ENCODE results near the gene MAST2.
A peak's percentile ranks its signal among the peaks of the same experiment; 100 is the strongest.

The MAST2 gene

DNA sequence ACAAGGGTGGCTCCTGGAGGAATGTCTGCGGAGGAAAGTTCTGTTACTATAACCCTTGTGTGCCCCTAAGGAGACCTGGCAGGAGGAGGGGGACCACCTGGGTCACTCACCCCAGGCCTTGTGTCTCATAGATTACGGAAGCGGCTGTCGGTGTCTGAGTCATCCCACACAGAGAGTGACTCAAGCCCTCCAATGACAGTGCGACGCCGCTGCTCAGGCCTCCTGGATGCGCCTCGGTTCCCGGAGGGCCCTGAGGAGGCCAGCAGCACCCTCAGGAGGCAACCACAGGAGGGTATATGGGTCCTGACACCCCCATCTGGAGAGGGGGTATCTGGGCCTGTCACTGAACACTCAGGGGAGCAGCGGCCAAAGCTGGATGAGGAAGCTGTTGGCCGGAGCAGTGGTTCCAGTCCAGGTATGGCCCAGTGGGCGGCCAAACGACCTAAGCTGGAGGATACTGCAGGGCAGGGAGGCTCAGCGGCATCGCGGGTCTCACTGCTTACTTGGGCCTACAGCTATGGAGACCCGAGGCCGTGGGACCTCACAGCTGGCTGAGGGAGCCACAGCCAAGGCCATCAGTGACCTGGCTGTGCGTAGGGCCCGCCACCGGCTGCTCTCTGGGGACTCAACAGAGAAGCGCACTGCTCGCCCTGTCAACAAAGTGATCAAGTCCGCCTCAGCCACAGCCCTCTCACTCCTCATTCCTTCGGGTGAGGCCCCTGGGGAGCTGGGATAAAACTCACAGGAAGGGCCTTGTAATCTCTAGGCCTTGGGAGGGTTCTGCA, 227.7 kb downstream of the MAST2 start:
- Histone ChIP-seq H2AFZ (ENCODE audit: low read length) (no peak overlapping the region), H2BK120ac (ENCODE audit: low read depth, low read length) (no peak overlapping the region), H3K23ac (ENCODE audit: low read depth, low read length, poor library complexity) (no peak overlapping the region), H2BK12ac (ENCODE audit: low read length) (no peak overlapping the region), H3K4me1 (ENCODE audit: control insufficient read depth in 2 of 2, insufficient read depth in 1 of 2, low read depth in 1 of 2, low read length in 2 of 2) (no peaks in the 10 kb centered on the region), H3K4me3 (ENCODE audit: low read length in 2 of 2) (no peak overlapping the region), H3K27ac (replicated peaks; ENCODE audit: low read length) (no peak overlapping the region), H4K91ac (ENCODE audit: low read depth, low read length, poor library complexity) (no peak overlapping the region), H3K4me2 (ENCODE audit: insufficient read depth, low read length, poor library complexity, severe bottlenecking) (no peak overlapping the region), H2BK5ac (ENCODE audit: low read length) (peak overlapping the region; percentile 47), H3K27me3 (ENCODE audit: control insufficient read depth in 3 of 3, insufficient read depth in 3 of 3, low read depth in 1 of 3, low read length in 3 of 3) (no peaks in the 10 kb centered on the region), H3K36me3 (replicated peaks in 1 of 2; ENCODE audit: control insufficient read depth in 2 of 2, insufficient read depth in 2 of 2, low read length in 2 of 2) (peaks cover 35 to 93% of the 10 kb centered on the region in 2 donors), H3K14ac (ENCODE audit: low read length) (peak overlapping the region; percentile 13), H3K9me3 (replicated peaks in 1 of 2; ENCODE audit: control insufficient read depth in 2 of 2, insufficient read depth in 1 of 2, low read depth in 1 of 2, low read length in 2 of 2) (no peaks in the 10 kb centered on the region), H2AK5ac (ENCODE audit: low read depth, low read length) (no peak overlapping the region), H3K79me1 (ENCODE audit: low read depth, low read length) (peaks cover 2% of the 10 kb centered on the region), H4K8ac (ENCODE audit: low read depth, low read length) (no peak overlapping the region), H2BK15ac (ENCODE audit: low read length) (no peak overlapping the region), H3K4ac (ENCODE audit: low read length) (no peak overlapping the region), H3K18ac (ENCODE audit: low read length) (peak overlapping the region; percentile 42), H3K9ac (ENCODE audit: low read depth, low read length, poor library complexity) (no peak overlapping the region)
- no CpG with 5 or more reads among the region's 26 CpGs for WGBS, 2 donors (ENCODE audit: extremely low coverage in 2 of 2, insufficient read length in 2 of 2, insufficient replicate concordance in 1 of 2)
- DNase-seq (ENCODE audit: low spot score) = no peak

DNA sequence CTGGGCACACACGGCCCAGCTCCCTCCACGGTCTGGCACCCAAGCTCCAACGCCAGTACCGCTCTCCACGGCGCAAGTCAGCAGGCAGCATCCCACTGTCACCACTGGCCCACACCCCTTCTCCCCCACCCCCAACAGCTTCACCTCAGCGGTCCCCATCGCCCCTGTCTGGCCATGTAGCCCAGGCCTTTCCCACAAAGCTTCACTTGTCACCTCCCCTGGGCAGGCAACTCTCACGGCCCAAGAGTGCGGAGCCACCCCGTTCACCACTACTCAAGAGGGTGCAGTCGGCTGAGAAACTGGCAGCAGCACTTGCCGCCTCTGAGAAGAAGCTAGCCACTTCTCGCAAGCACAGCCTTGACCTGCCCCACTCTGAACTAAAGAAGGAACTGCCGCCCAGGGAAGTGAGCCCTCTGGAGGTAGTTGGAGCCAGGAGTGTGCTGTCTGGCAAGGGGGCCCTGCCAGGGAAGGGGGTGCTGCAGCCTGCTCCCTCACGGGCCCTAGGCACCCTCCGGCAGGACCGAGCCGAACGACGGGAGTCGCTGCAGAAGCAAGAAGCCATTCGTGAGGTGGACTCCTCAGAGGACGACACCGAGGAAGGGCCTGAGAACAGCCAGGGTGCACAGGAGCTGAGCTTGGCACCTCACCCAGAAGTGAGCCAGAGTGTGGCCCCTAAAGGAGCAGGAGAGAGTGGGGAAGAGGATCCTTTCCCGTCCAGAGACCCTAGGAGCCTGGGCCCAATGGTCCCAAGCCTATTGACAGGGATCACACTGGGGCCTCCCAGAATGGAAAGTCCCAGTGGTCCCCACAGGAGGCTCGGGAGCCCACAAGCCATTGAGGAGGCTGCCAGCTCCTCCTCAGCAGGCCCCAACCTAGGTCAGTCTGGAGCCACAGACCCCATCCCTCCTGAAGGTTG, 231.4 kb downstream of the MAST2 start:
- Histone ChIP-seq H3K18ac (ENCODE audit: low read length) (no peak overlapping the region), H2BK12ac (ENCODE audit: low read length) (no peak overlapping the region), H2BK5ac (ENCODE audit: low read length) (no peak overlapping the region), H2BK15ac (ENCODE audit: low read length) (no peak overlapping the region), H3K4me1 (ENCODE audit: control insufficient read depth in 2 of 2, insufficient read depth in 1 of 2, low read depth in 1 of 2, low read length in 2 of 2) (peaks cover 0 to 2% of the 10 kb centered on the region in 2 donors), H2AK5ac (ENCODE audit: low read depth, low read length) (no peak overlapping the region), H3K27ac (replicated peaks; ENCODE audit: low read length) (no peak overlapping the region), H3K14ac (ENCODE audit: low read length) (no peak overlapping the region), H3K4ac (ENCODE audit: low read length) (no peak overlapping the region), H4K8ac (ENCODE audit: low read depth, low read length) (no peak overlapping the region), H3K9ac (ENCODE audit: low read depth, low read length, poor library complexity) (peak overlapping the region; percentile 24), H2AFZ (ENCODE audit: low read length) (no peak overlapping the region), H3K23ac (ENCODE audit: low read depth, low read length, poor library complexity) (peak overlapping the region; percentile 43), H3K4me2 (ENCODE audit: insufficient read depth, low read length, poor library complexity, severe bottlenecking) (no peak overlapping the region), H3K4me3 (ENCODE audit: low read length in 2 of 2) (no peak overlapping the region), H4K91ac (ENCODE audit: low read depth, low read length, poor library complexity) (no peak overlapping the region), H2BK120ac (ENCODE audit: low read depth, low read length) (no peak overlapping the region), H3K9me3 (replicated peaks in 1 of 2; ENCODE audit: control insufficient read depth in 2 of 2, insufficient read depth in 1 of 2, low read depth in 1 of 2, low read length in 2 of 2) (no peaks in the 10 kb centered on the region), H3K36me3 (replicated peaks in 1 of 2; ENCODE audit: control insufficient read depth in 2 of 2, insufficient read depth in 2 of 2, low read length in 2 of 2) (peaks cover 35 to 91% of the 10 kb centered on the region in 2 donors), H3K27me3 (ENCODE audit: control insufficient read depth in 3 of 3, insufficient read depth in 3 of 3, low read depth in 1 of 3, low read length in 3 of 3) (no peaks in the 10 kb centered on the region), H3K79me1 (ENCODE audit: low read depth, low read length) (peaks cover 2% of the 10 kb centered on the region)
- no peak for DNase-seq (ENCODE audit: low spot score)
- WGBS, 2 donors (ENCODE audit: extremely low coverage in 2 of 2, insufficient read length in 2 of 2, insufficient replicate concordance in 1 of 2) = no CpG with 5 or more reads among the region's 27 CpGs

DNA sequence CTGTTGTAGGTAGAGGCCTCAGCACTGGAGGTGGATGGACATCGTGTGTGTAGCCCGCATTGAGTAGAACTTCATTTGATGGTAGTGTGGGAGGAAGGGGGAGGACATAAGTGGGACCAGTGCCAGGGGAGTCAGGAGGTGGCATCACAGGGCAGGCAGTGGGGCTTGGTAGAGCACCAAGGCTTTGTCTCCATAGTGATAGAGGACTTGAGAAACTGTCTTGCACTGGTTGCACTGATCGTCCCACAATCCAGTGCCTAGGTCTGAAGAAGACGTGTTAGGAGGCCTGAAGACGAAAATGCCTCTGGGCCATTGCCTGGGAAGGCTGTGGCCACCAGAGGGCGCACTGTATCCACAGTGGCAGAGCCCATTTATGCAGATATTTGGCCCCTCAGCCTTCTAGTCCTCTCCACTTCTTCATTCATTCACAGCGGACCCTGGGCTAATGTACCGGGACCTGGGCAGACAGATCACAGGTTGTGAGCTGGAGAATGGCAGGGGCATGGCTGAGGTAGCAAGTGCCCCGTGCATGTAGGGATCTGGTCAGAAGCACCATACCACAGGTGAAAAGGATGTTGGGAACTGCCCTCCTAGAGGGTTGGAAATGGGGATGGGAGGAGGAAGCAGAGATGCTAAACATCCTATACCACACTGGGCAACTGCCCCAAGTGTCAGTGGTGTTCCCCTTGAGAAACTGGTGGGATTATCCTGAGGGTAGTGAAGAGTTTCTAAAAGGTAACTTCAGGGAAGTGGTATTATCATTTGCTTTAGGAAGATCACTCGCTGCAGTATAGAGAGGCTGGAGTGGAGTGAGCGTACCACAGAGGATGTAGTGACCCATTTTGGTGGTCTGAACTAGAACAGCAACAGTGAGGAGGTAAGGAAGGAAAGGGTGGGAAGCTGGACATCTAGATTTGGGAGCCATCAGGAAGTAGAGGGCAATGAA, 233.8 kb downstream of the MAST2 start:
- Histone ChIP-seq H3K36me3 (replicated peaks in 1 of 2; ENCODE audit: control insufficient read depth in 2 of 2, insufficient read depth in 2 of 2, low read length in 2 of 2) (peaks cover 34 to 91% of the 10 kb centered on the region in 2 donors), H3K4me3 (ENCODE audit: low read length in 2 of 2) (no peak overlapping the region), H2AFZ (ENCODE audit: low read length) (no peak overlapping the region), H3K4me1 (ENCODE audit: control insufficient read depth in 2 of 2, insufficient read depth in 1 of 2, low read depth in 1 of 2, low read length in 2 of 2) (peaks cover 0 to 2% of the 10 kb centered on the region in 2 donors), H3K4me2 (ENCODE audit: insufficient read depth, low read length, poor library complexity, severe bottlenecking) (no peak overlapping the region), H3K27me3 (ENCODE audit: control insufficient read depth in 3 of 3, insufficient read depth in 3 of 3, low read depth in 1 of 3, low read length in 3 of 3) (no peaks in the 10 kb centered on the region), H3K14ac (ENCODE audit: low read length) (no peak overlapping the region), H3K9me3 (replicated peaks in 1 of 2; ENCODE audit: control insufficient read depth in 2 of 2, insufficient read depth in 1 of 2, low read depth in 1 of 2, low read length in 2 of 2) (no peaks in the 10 kb centered on the region), H3K18ac (ENCODE audit: low read length) (no peak overlapping the region), H3K23ac (ENCODE audit: low read depth, low read length, poor library complexity) (no peak overlapping the region), H3K79me1 (ENCODE audit: low read depth, low read length) (peaks cover 2% of the 10 kb centered on the region), H2BK5ac (ENCODE audit: low read length) (no peak overlapping the region), H2BK120ac (ENCODE audit: low read depth, low read length) (no peak overlapping the region), H4K8ac (ENCODE audit: low read depth, low read length) (no peak overlapping the region), H2BK15ac (ENCODE audit: low read length) (no peak overlapping the region), H3K9ac (ENCODE audit: low read depth, low read length, poor library complexity) (no peak overlapping the region), H2BK12ac (ENCODE audit: low read length) (no peak overlapping the region), H4K91ac (ENCODE audit: low read depth, low read length, poor library complexity) (no peak overlapping the region), H3K27ac (replicated peaks; ENCODE audit: low read length) (no peak overlapping the region), H3K4ac (ENCODE audit: low read length) (no peak overlapping the region), H2AK5ac (ENCODE audit: low read depth, low read length) (no peak overlapping the region)
- peak; percentile 74 for DNase-seq (ENCODE audit: low spot score)
- WGBS, 2 donors (ENCODE audit: extremely low coverage in 2 of 2, insufficient read length in 2 of 2, insufficient replicate concordance in 1 of 2) = no CpG with 5 or more reads among the region's 11 CpGs
